Glutamatergic neuron (in vitro differentiated cells): Measurements from ENCODE around the gene SPTLC2. TPM values are rescaled to one million over a fixed set of nuclear protein-coding genes. Genes with fewer than 3 reads are reported as not detected.

Experiments
- DNase-seq: peaks from one replicate; pipeline ENCODE4 v3.0.0; 2022
- H3K27ac Mint-ChIP-seq: one replicate; pipeline ENCODE4 v1.8.0; 2020; ENCODE audit warnings: mild to moderate bottlenecking, mixed read lengths, inconsistent platforms; ENCODE audit not compliant: unreplicated experiment
- H3K27me3 Mint-ChIP-seq: one replicate; pipeline ENCODE4 v1.8.0; 2020; ENCODE audit warnings: mild to moderate bottlenecking, moderate library complexity, mixed read lengths, inconsistent platforms; ENCODE audit not compliant: unreplicated experiment
- H3K36me3 Mint-ChIP-seq: one replicate; pipeline ENCODE4 v1.8.0; 2020; ENCODE audit warnings: mild to moderate bottlenecking, mixed read lengths, inconsistent platforms; ENCODE audit not compliant: unreplicated experiment
- H3K4me1 Mint-ChIP-seq: one replicate; pipeline ENCODE4 v1.8.0; 2020; ENCODE audit warnings: mild to moderate bottlenecking, low read depth, mixed read lengths, inconsistent platforms; ENCODE audit not compliant: unreplicated experiment
- H3K4me3 Mint-ChIP-seq: one replicate; pipeline ENCODE4 v1.8.0; 2020; ENCODE audit warnings: mild to moderate bottlenecking, mixed read lengths, inconsistent platforms; ENCODE audit not compliant: unreplicated experiment
- H3K9me3 Mint-ChIP-seq: one replicate; pipeline ENCODE4 v1.8.0; 2020; ENCODE audit warnings: mild to moderate bottlenecking, moderate library complexity, mixed read lengths, inconsistent platforms; ENCODE audit not compliant: unreplicated experiment
- total RNA-seq: library from RNA; stranded (reverse); fragmentation: NEBNext Ultra II Directional; extraction: Animal tissue kit (Norgen Biotek cat#: 25700); gene quantifications from one replicate; pipeline ENCODE4 v1.2.1, GENCODE V29; 2021; ENCODE audit not compliant: unreplicated experiment
- TF ChIP-seq, protein P1 (sequence below): fragments of 200-600 bp; sonication (generic); IDR thresholded peaks from one replicate; pipeline ENCODE4 v1.5.0; 2021; ENCODE audit not compliant: partially characterized antibody, unreplicated experiment

SPTLC2 gene
- total RNA-seq, 1 donor from 2014 or later, result 33.9 TPM

DNA sequence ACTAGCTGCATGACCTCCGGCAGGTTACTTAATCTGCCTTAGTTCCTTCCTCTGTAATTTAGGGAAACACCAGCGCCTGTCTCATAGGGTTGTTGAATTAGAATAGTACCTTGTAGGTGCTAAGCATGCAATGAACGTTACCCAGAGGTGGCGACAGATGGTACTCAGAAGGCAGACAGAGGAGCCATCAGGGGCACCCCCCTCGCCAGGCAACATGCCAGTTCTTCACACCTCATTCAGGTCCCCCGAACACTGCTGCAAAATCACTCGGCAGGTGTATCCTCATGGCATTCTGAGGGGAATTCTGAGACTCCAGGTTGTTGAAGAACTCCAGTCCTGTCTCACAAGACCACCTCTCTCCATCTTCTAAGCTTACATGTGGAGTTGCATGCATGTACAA, 127.9 kb downstream of the SPTLC2 start:
- no peaks in the 10 kb centered on the region for H3K9me3 Mint-ChIP-seq
- H3K36me3 Mint-ChIP-seq, result no peaks in the 10 kb centered on the region
- no peak overlapping the region for H3K27ac Mint-ChIP-seq
- DNase-seq, result no peak
- no peaks in the 10 kb centered on the region for H3K27me3 Mint-ChIP-seq
- H3K4me3 Mint-ChIP-seq, result no peak overlapping the region
- H3K4me1 Mint-ChIP-seq, result no peaks in the 10 kb centered on the region
- TF ChIP-seq, protein P1, sequence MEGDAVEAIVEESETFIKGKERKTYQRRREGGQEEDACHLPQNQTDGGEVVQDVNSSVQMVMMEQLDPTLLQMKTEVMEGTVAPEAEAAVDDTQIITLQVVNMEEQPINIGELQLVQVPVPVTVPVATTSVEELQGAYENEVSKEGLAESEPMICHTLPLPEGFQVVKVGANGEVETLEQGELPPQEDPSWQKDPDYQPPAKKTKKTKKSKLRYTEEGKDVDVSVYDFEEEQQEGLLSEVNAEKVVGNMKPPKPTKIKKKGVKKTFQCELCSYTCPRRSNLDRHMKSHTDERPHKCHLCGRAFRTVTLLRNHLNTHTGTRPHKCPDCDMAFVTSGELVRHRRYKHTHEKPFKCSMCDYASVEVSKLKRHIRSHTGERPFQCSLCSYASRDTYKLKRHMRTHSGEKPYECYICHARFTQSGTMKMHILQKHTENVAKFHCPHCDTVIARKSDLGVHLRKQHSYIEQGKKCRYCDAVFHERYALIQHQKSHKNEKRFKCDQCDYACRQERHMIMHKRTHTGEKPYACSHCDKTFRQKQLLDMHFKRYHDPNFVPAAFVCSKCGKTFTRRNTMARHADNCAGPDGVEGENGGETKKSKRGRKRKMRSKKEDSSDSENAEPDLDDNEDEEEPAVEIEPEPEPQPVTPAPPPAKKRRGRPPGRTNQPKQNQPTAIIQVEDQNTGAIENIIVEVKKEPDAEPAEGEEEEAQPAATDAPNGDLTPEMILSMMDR, result no peak

DNA sequence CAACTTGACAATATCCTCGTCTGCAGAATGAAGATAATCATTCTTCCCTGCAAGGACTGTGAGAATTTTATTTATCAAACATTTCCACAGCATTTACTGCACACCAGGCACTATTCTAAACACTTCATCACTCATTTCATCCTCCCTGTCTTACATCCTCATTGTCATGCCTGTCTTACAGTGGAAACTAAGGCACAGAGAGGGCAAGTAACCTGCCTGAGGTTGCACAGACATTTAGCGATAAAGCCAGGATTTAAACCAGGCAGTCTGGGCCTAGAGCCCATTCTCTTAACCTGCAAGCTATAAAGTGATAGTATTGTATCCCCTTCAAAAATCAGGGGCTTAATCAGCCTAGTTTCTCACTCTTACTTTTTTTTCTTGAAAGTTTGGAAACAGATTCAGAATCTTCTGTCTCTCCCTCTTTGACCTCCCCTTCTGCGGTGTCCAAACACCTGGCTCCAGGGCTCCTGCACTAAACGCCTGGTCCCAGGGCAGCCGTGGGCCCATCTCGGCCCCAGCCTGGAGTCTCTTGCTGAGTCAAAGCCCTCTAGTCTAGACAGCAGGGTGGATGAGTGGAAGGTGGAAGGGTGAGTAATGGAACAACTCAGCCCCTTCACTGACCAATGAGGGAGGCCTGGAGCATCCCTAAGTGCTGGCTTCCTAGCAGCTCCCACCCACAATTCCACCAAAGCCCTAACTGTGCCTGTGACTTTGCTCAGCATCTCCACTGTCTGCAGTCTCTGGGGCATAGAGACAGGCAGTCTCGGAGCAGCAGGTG, 130.3 kb downstream of the SPTLC2 start:
- no peaks in the 10 kb centered on the region for H3K36me3 Mint-ChIP-seq
- H3K4me1 Mint-ChIP-seq, result no peaks in the 10 kb centered on the region
- H3K27ac Mint-ChIP-seq, result no peak overlapping the region
- TF ChIP-seq, protein P1, result no peak
- no peak for DNase-seq
- H3K9me3 Mint-ChIP-seq, result no peaks in the 10 kb centered on the region
- H3K27me3 Mint-ChIP-seq, result no peaks in the 10 kb centered on the region
- no peak overlapping the region for H3K4me3 Mint-ChIP-seq

DNA sequence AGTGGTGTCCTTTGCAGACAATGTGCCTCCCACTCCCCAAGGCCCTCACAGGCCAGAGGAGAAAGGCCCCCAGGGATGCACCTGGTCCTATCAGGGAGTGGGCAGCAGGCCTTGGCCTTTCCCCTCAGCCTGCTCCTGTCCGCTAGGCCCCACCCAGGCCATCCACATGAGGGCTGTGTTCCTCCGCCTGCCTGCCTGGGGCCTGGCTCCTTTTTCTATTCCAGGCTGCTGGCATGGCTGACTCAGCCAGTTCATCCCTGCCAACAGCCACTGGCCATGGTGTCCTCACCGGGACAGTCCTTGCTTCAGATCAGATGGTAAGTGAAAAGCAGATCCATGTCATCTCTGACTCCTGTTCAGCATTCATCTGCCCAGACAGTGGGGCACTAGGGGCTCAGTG, 131.2 kb downstream of the SPTLC2 start:
- Mint-ChIP-seq H3K36me3 (no peaks in the 10 kb centered on the region), H3K27ac (no peak overlapping the region), H3K27me3 (no peaks in the 10 kb centered on the region), H3K4me1 (no peaks in the 10 kb centered on the region), H3K9me3 (no peaks in the 10 kb centered on the region), H3K4me3 (no peak overlapping the region)
- TF ChIP-seq, protein P1, result no peak
- no peak for DNase-seq

DNA sequence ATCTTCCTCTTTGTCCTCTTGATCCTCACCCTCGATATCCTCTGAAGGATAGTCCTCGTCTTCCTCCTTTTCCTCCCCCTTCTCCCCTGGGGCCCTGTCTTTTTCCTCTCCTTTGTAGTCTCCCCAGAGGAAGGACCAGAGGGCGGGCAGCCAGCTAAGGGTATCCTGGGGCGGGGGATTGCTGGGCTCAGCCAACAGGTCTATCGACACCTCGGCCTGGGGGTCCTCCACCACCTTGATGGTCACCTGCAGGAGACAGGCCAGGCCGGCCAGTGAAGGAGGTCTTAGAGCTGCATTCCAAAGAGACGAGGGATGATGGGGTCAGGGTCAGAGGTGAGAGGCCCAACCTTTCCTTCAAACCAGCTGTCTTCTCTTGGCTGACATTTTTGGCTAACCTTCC, 134.0 kb downstream of the SPTLC2 start:
- no peak overlapping the region for H3K27ac Mint-ChIP-seq
- no peak overlapping the region for H3K4me3 Mint-ChIP-seq
- no peaks in the 10 kb centered on the region for H3K27me3 Mint-ChIP-seq
- TF ChIP-seq, protein P1, result no peak
- H3K9me3 Mint-ChIP-seq, result no peaks in the 10 kb centered on the region
- H3K4me1 Mint-ChIP-seq, result no peaks in the 10 kb centered on the region
- no peaks in the 10 kb centered on the region for H3K36me3 Mint-ChIP-seq
- no peak for DNase-seq

DNA sequence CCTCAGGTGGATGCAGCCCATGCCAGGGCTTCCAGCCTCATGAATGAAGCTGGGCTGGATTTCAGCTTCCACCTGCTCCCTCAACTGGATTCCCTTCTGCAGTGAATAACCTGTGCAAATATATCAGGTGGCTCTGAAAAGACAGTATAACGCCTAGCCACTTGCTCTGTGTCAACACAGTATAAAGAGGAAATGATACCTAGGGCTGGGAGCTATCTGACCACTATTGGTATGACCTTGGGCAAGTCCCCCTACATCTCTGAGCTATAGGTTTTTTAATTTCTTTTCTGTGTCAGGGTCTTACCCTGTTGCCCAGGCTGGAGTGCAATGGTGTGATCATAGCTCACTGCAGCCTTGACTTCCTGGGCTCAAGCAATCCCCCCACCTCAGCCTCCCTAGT, 137.6 kb downstream of the SPTLC2 start:
- Mint-ChIP-seq H3K27me3 (peaks cover 4% of the 10 kb centered on the region), H3K36me3 (no peaks in the 10 kb centered on the region), H3K4me3 (no peak overlapping the region), H3K27ac (no peak overlapping the region), H3K4me1 (peaks cover 9% of the 10 kb centered on the region), H3K9me3 (peaks cover 1% of the 10 kb centered on the region)
- TF ChIP-seq, protein P1, result no peak
- no peak for DNase-seq
